Lung (tissue), 12 donors: ENCODE data around the gene DUSP7. TPM values are rescaled to one million over a fixed set of nuclear protein-coding genes. Genes with fewer than 3 reads are reported as not detected.

Experiments used
- ATAC-seq: fragments of 200-7000 bp; cut with Tn5 transposase; one replicate; pipeline ENCODE4 v1.9.1; 2020; ENCODE audit warnings: moderate number of reproducible peaks; ENCODE audit not compliant: insufficient read depth, low FRiP score
- DNase-seq, 3 donors: peaks; one replicate each; pipeline ENCODE4 v3.0.0-alpha.2; 2013 to 2017
- H3K27ac ChIP-seq, 2 donors: one replicate each; pipeline ENCODE4 v1.5.1; 2013; ENCODE audit warnings: mild to moderate bottlenecking in 2 of 2, moderate library complexity in 2 of 2, control low read depth in 1 of 2, inconsistent platforms in 1 of 2, low read depth in 1 of 2, low read length in 1 of 2
- H3K27me3 ChIP-seq, 3 donors: one replicate each; pipeline ENCODE4 v1.5.1; 2013; ENCODE audit warnings: low read length in 2 of 3; ENCODE audit not compliant: control insufficient read depth in 3 of 3, insufficient read depth in 3 of 3
- H3K36me3 ChIP-seq, 4 donors: one replicate each; pipeline ENCODE4 v1.5.1; 2013; ENCODE audit warnings: low read length in 4 of 4, mild to moderate bottlenecking in 1 of 4, moderate library complexity in 1 of 4; ENCODE audit not compliant: control insufficient read depth in 4 of 4, insufficient read depth in 4 of 4
- H3K4me1 ChIP-seq, 5 donors: one replicate each; pipeline ENCODE4 v1.5.1; 2013; ENCODE audit warnings: low read length in 5 of 5, mild to moderate bottlenecking in 2 of 5, moderate library complexity in 1 of 5; ENCODE audit not compliant: control insufficient read depth in 5 of 5, insufficient read depth in 5 of 5
- H3K4me3 ChIP-seq: one replicate; pipeline ENCODE4 v1.5.1; 2013; ENCODE audit warnings: mild to moderate bottlenecking, control low read depth, moderate library complexity
- H3K9ac ChIP-seq, 2 donors: one replicate each; pipeline ENCODE4 v1.5.1; 2013; ENCODE audit warnings: low read length in 2 of 2, control low read depth in 1 of 2; ENCODE audit not compliant: insufficient read depth in 1 of 2
- H3K9me3 ChIP-seq, 4 donors: one replicate each; pipeline ENCODE4 v1.5.1; 2013; ENCODE audit warnings: low read length in 3 of 4, mild to moderate bottlenecking in 1 of 4, moderate library complexity in 1 of 4; ENCODE audit not compliant: control insufficient read depth in 4 of 4, insufficient read depth in 3 of 4
- CTCF ChIP-seq: IDR thresholded peaks from 2 replicates; pipeline ENCODE4 v1.5.1; 2012; ENCODE audit warnings: mild to moderate bottlenecking; ENCODE audit errors: control extremely low read depth, extremely low read depth
- WGBS, 2 donors: extraction: QIAGEN DNeasy Blood & Tissue Kit; methylation state at CpG; one replicate each; pipeline ENCODE4 v1.1.7; 2013; 5-methylcytosine and 5-hydroxymethylcytosine counted together
- polyA plus RNA-seq, 2 donors: library from polyadenylated mRNA; stranded (reverse); fragments of 200-250 nt; gene quantifications; one replicate each; pipeline ENCODE4 v1.2.1, GENCODE V29; 2013
- total RNA-seq, 2 donors: library from RNA; depleted of rRNA in 1 of 2; stranded (reverse); fragments of >200 nt in 1 of 2; gene quantifications; one replicate each; pipeline ENCODE4 v1.2.1, GENCODE V29; 2014 to 2021
- donor health status: control.
- donor health status: control.
- donor health status: Bipolar disorder and iron deficiency.
- donor health status: healthy.
- donor health status: DM: yes; HTN: yes; CAD: no.

DUSP7 gene
- total and polyA plus RNA-seq, 4 donors = 10.2 to 36.2 (median 20.9) TPM

GRCh38 chr3:52085681-52086282 is 29.4 kb upstream of the DUSP7 start:
- TF ChIP-seq CTCF = no peak

DNA sequence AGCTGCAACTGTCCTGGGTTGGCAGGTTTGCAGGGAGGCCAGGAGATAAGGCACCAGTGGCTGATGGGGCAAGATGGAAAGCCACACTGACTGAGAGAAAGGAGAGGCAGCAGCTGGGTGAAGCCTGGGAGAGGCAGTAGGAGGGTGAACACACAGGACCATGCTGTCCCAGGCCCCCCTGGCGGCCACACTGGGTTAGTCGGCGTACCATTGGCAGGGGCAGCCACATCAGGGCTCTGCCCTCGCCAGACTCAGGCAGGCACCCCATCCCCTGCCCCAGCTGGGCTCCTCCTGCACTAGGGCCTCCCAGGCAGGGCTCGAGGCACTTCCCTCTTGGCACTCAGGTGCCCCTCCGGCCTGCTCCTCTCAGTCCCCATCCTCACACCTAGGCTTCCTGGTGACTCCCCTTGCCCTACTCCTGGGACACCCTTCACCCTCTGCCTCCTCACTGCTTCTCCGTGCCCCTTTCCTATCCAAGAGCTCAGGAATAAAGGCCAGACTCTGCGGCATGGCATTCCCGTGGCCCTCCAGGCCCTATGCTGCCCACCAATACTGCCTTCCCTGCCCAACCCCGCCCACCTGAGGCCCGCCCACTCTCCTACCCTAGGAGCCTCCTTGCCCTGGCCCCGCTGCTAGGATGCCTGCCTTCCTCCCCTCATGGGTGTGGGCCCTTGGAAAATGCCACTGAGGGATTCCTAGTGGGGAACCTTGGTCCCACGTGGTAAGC is 28.7 kb upstream of the DUSP7 start:
- Histone ChIP-seq H3K9me3 (no peaks in the 10 kb centered on the region), H3K4me1 (peaks cover 0 to 23% (median 18%) of the 10 kb centered on the region in 5 donors), H3K9ac (no peak overlapping the region), H3K27ac (no peak overlapping the region), H3K36me3 (no peaks in the 10 kb centered on the region), H3K4me3 (no peak overlapping the region), H3K27me3 (no peaks in the 10 kb centered on the region)
- no peak for DNase-seq
- no peak for ATAC-seq
- 91 to 94% methylated on average over 13 of the region's 13 CpGs for WGBS, 2 donors
- TF ChIP-seq CTCF = no peak

More at GRCh38 chr3:52085681-52086282, 29.4 kb upstream of the DUSP7 start:
- DNase-seq (no peak), ATAC-seq (no peak)
- Histone ChIP-seq H3K4me1 (peaks cover 0 to 27% (median 21%) of the 10 kb centered on the region in 5 donors), H3K9me3 (no peaks in the 10 kb centered on the region), H3K27me3 (no peaks in the 10 kb centered on the region), H3K4me3 (no peak overlapping the region), H3K36me3 (no peaks in the 10 kb centered on the region), H3K9ac (no peak overlapping the region), H3K27ac (no peak overlapping the region)
- 72 to 83% methylated on average over 10 of the region's 10 CpGs for WGBS, 2 donors

GRCh38 chr3:52084216-52084945 is 28.0 kb upstream of the DUSP7 start:
- WGBS, 2 donors = 94 to 96% methylated on average over 9 of the region's 9 CpGs
- no peaks in the 10 kb centered on the region for H3K9me3 ChIP-seq
- no peak overlapping the region for H3K27ac ChIP-seq
- no peaks in the 10 kb centered on the region for H3K36me3 ChIP-seq
- H3K9ac ChIP-seq = no peak overlapping the region
- no peak for TF ChIP-seq CTCF
- peaks cover 0 to 19% (median 14%) of the 10 kb centered on the region in 5 donors for H3K4me1 ChIP-seq
- H3K4me3 ChIP-seq = no peak overlapping the region
- DNase-seq (no peak), ATAC-seq (no peak)
- H3K27me3 ChIP-seq = no peaks in the 10 kb centered on the region
